GM18870 (cell line): ENCODE data around the gene FDX1.

ENCODE experiments used
- ATAC-seq: cut with Tn5 transposase; IDR thresholded peaks from one replicate; pipeline ENCODE4 v1.9.1; 2021; ENCODE audit warnings: moderate library complexity; ENCODE audit not compliant: unreplicated experiment

FDX1 gene

GRCh38 chr11:110505528-110506284 is 76.0 kb downstream of the FDX1 start:
- ATAC-seq, result no peak

GRCh38 chr11:110507328-110507727 is 77.6 kb downstream of the FDX1 start:
- ATAC-seq, result no peak

- no peak for ATAC-seq
These were observed 79.0 kb downstream of the FDX1 start for GRCh38 chr11:110508786-110509185.

GRCh38 chr11:110509472-110509871 is 79.7 kb downstream of the FDX1 start:
- ATAC-seq, result no peak

GRCh38 chr11:110512026-110512425 is 82.3 kb downstream of the FDX1 start:
- ATAC-seq, result no peak

GRCh38 chr11:110513259-110513801 is 83.6 kb downstream of the FDX1 start:
- ATAC-seq, result no peak

GRCh38 chr11:110513846-110514437 is 84.2 kb downstream of the FDX1 start:
- no peak for ATAC-seq
